ENCODE data around the gene ENSA.

The ENSA gene

GRCh38 chr1:150572918-150573647, 56.3 kb downstream of the ENSA start:
- peak; percentile 25 for ATAC-seq
- Mint-ChIP-seq H3K4me1 (peaks cover 80% of the 10 kb centered on the region), H3K4me3 (peak overlapping the region; percentile 100), H3K27ac (peak overlapping the region; percentile 91), H3K27me3 (no peaks in the 10 kb centered on the region), H3K9me3 (no peaks in the 10 kb centered on the region), H3K36me3 (ENCODE audit: low read depth) (peaks cover 81% of the 10 kb centered on the region)
- no peak for DNase-seq

Data from activated naive CD8-positive, alpha-beta T cell treated with anti-CD3 and anti-CD28 coated beads, Interleukin-2, amount 50 U/mL, for 24 hours (primary cell).